G401.6 (cell line): ENCODE results near the gene LRBA.
A peak's percentile ranks its signal among the peaks of the same experiment; 100 is the strongest.

Experiments
- FAIRE-seq: peaks from 2 replicates; lab custom pipeline; 2012; peaks lifted over from hg19 to GRCh38; lab: Jason Lieb, UNC

The LRBA gene

GRCh38 chr4:150358691-150359090, 656.4 kb downstream of the LRBA start:
- FAIRE-seq, result no peak

GRCh38 chr4:150357829-150358228, 657.3 kb downstream of the LRBA start:
- no peak for FAIRE-seq

- FAIRE-seq, result no peak
Measured at GRCh38 chr4:150355858-150356455, 659.1 kb downstream of the LRBA start.

GRCh38 chr4:150355418-150355817, 659.7 kb downstream of the LRBA start:
- FAIRE-seq, result peak; percentile 90

- no peak for FAIRE-seq
Measured at GRCh38 chr4:150354214-150354796, 660.8 kb downstream of the LRBA start.

- FAIRE-seq, result no peak
Measured at GRCh38 chr4:150348079-150348478, 667.0 kb downstream of the LRBA start.

GRCh38 chr4:150345207-150345744, 669.8 kb downstream of the LRBA start:
- FAIRE-seq, result no peak

GRCh38 chr4:150343796-150344195, 671.3 kb downstream of the LRBA start:
- no peak for FAIRE-seq

- no peak for FAIRE-seq
Measured at GRCh38 chr4:150342945-150343344, 672.1 kb downstream of the LRBA start.

- FAIRE-seq, result no peak
Measured at GRCh38 chr4:150337734-150338133, 677.4 kb downstream of the LRBA start.

- no peak for FAIRE-seq
Measured at GRCh38 chr4:150336676-150337412, 678.2 kb downstream of the LRBA start.

- peak; percentile 75 for FAIRE-seq
Measured at GRCh38 chr4:150332961-150333360, 682.1 kb downstream of the LRBA start.

GRCh38 chr4:150332086-150332485, 683.0 kb downstream of the LRBA start:
- no peak for FAIRE-seq

GRCh38 chr4:150329373-150329772, 685.7 kb downstream of the LRBA start:
- FAIRE-seq, result no peak

GRCh38 chr4:150328496-150328895, 686.6 kb downstream of the LRBA start:
- FAIRE-seq, result no peak

- FAIRE-seq, result no peak
Measured at GRCh38 chr4:150327262-150327780, 687.8 kb downstream of the LRBA start.

GRCh38 chr4:150325872-150326271, 689.2 kb downstream of the LRBA start:
- FAIRE-seq, result no peak

- FAIRE-seq, result no peak
Measured at GRCh38 chr4:150323406-150324325, 691.4 kb downstream of the LRBA start.

GRCh38 chr4:150322646-150323045, 692.4 kb downstream of the LRBA start:
- FAIRE-seq, result no peak

GRCh38 chr4:150321113-150321512, 694.0 kb downstream of the LRBA start:
- no peak for FAIRE-seq

- no peak for FAIRE-seq
Measured at GRCh38 chr4:150318971-150319370, 696.1 kb downstream of the LRBA start.

GRCh38 chr4:150318527-150318926, 696.6 kb downstream of the LRBA start:
- no peak for FAIRE-seq
